Forelimb muscle (tissue), 1 donor: Measurements from ENCODE around the gene TADA2A. TPM values are rescaled to one million over a fixed set of nuclear protein-coding genes. Genes with fewer than 3 reads are reported as not detected.

Experiments used
- DNase-seq: peaks from one replicate; pipeline ENCODE4 v3.0.0-alpha.2; 2013; ENCODE audit warnings: low read depth
- polyA plus RNA-seq: library from polyadenylated mRNA; unstranded; fragments of 120-200 nt; gene quantifications from one replicate; pipeline ENCODE4 v1.2.1, GENCODE V29; 2013; ENCODE audit not compliant: insufficient read length

TADA2A gene
- polyA plus RNA-seq, 1 donor = 23.2 TPM

DNA sequence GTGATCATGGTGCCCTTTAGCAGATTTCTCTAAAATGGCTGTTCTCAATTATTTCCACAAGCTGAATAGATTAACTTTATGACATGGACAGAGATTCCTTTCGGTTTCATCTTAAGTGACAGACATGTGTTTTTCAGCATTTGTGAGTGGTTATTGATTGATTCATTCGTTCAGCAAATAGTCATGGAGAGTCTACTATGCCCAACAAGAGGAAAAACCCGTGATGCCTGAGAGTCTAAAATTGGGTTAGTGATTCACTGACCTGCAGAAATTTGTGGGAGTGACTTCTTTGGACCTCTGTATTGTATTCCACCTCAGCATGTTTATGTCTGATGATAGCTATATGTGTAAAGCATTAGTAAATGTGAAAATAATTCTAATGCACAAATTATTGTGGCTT, 55.0 kb downstream of the TADA2A start:
- no peak for DNase-seq

DNA sequence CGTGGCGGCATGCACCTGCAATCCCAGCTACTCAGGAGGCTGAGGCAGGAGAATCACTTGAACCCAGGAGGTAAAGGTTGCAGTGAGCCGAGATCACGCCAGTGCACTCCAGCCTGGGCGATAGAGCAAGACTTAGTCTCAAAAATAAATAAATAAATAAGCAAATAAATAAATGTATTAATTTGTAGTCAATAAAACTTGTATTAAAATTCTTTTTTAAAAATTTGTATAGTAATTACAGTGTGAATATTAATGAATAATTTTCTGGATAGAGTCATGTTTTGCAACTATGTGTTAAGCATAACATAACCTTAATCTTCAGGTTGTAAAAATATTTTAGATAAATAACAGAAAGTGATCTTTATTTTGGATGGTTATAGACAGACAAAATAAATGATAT, 55.8 kb downstream of the TADA2A start:
- no peak for DNase-seq

DNA sequence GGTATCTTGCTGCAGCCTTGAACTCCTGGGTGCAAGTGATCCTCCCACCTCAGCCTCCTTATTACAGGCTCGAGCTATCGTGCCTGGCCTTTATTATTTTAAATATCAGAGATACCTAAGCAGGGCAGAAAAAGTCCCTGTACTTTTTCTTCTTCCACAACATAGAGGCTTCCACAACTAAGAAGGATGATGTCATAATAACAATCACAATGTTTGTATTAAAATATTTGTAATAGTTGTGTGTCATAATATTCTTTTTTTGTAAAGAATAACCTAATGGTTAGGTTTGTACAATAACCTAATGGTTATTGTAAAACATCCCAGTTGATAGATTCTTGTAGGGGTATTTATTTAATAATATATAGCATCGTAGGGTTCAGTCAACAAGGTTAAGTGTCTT, 56.4 kb downstream of the TADA2A start:
- DNase-seq = no peak

- no peak for DNase-seq
Observed at GRCh38 chr17:37465069-37465616, 58.5 kb downstream of the TADA2A start.

- DNase-seq = no peak
Observed at GRCh38 chr17:37466471-37466870, 59.8 kb downstream of the TADA2A start.

DNA sequence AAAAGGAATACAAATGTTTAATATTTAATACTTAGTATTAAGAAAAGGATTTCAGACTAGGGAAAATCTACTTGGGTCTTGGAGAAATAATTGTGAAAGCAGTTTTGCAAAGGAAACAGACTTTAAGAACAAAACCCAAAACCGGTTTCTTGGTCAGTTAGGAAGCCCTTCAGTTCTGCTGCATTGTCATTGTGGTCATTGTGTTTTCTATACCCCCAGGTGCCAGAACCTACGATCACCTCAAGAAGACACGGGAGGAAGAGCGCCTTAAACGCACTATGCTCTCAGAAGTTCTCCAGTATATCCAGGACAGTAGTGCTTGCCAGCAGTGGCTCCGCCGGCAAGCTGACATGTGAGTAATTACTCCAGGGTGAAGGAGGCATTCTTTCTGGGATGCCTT, 63.5 kb downstream of the TADA2A start:
- DNase-seq = no peak

DNA sequence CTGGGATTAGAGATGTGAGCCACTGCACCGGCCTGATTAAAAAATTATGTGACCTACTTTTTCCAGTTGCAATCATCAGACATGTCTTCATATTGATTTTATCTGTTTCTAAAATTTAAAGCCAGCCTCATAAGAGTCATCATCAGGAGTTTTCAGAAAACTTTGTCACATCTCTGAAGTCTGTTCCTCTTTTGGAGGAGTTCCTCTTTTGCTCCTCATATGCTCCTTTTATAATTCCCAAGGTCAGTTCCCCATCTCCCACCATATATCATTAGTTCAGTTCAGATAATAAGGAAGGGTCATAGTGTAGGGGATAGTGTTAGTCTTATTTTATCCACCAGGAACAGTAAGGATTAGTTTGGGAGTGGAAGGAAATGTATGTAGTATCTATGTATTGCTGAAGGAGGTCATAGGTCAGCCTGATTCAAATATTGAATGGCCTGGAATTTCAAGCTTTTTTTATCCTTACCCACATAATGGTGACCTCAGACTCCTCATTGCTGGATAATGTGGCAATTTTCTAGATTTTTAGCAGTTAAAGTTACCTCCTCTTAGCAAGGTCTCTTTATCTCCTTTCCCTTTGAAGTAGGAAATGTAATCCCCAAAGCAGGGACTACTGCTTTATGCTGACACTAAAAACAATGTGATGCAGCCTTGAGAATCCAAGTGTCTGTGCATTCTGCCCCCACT, 69.2 kb downstream of the TADA2A start:
- DNase-seq = no peak

DNA sequence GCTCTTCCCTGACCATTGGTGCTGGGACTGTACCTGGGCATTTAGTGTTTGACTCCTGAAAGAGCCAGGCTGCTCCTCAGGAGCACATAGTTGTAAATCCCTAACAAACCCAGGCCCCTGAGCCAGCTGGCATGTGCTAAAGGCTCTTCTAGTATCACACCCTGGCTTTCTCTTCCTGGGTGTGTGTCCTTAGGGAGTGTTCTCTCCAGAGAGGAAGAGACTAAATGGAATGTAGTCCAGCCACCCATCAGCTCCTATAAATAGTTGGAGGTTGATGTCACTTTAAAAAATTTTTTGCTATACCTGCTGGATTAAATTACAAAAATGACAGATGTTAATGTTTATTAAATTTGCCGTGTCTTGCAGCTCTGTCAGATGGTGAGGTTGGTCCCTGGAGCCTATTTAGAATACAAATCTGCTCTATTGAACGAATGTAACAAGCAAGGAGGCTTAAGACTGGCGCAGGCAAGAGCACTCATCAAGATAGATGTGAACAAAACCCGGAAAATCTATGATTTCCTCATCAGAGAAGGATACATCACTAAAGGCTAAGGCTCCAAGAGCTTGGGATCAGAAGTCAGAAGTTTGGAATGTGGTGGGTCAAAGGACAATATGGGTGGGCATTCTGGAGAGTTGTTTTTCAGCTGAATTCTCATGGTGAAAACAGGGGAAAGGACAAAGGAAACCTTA, 69.9 kb downstream of the TADA2A start:
- DNase-seq = no peak

DNA sequence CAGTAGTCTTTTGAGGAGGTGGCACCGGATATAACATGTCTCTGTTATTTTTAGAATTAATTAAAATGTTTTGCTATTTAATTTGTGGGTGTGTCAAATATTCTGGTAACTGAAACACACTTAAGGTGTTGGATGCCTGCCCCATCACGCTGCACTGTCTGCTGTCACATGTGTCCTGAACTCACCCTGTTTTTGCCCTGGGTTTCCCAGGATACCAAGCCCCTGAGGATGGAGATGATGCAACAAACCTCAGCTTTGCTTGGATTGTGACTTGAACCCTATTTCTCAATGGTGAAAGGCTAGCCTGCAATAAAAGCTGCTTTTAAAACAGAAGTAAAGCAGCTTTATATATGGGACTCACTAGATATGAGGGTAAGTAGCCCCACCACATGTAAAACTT, 71.5 kb downstream of the TADA2A start:
- no peak for DNase-seq

- DNase-seq = no peak
Observed at GRCh38 chr17:37479025-37479424, 72.3 kb downstream of the TADA2A start.

GRCh38 chr17:37480427-37480826, 73.7 kb downstream of the TADA2A start:
- no peak for DNase-seq

- no peak for DNase-seq
Observed at GRCh38 chr17:37481001-37481665, 74.4 kb downstream of the TADA2A start.

DNA sequence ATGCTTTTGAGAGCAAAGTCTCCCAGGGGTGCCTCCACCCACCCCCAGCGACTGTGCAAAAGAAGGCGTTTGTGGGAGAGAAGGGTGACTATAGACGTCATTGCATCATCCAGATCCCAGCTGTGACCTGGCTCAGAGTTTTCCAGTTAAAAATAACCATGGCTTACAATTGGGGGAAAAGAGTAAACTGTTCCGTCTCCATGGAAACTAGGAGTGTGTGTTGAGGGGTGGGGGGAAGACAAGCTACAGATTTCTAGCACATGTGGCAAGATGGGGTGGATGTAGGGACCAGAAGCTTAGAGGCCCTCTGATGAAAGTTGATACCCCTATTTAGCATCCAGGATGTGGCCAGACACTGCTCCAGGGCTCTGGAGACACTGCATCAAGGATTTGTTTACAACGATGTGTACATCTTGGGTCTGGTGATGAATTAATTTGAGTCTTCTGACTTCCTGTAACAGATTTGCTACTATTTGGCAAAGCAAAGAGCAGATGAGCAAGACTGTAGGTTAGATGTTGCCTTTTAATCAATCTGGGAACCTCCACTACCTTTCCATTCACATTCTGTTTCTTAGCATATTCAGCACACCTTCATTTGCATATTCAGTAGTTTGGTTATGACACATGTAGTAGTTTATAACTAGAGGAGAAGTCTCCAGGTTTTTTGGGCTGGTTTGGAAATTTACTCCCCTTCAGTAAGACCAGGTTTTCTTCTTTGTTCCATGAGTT, 76.8 kb downstream of the TADA2A start:
- no peak for DNase-seq

DNA sequence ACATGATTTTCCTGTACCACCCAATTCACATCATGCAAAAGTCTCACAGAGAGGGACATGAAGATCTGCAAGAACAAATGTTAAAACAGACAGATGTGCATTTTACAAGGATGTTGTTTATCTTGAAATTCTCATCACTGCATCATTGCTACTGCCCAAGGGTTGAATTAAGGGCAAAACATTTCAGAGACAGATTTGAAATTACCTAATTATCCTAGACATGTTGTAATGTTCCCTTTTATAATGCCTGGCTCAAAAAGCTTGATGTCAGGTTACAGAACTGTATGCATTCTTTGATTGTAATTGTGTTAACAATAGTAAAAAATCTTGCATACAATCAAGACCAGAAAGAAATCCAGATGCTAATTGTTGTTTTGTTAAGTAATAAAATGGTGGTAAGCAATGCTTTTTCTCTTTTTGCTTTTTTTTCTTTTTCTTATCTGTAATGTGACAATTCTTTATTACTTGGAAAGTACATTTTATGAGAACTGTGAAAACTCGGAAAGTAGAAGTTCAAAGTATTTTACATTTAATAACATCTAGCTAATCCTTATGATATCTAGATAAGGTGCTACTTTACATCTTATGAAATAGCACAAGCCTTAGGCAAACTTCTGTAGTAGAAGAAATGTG, 79.4 kb downstream of the TADA2A start:
- DNase-seq = no peak

DNA sequence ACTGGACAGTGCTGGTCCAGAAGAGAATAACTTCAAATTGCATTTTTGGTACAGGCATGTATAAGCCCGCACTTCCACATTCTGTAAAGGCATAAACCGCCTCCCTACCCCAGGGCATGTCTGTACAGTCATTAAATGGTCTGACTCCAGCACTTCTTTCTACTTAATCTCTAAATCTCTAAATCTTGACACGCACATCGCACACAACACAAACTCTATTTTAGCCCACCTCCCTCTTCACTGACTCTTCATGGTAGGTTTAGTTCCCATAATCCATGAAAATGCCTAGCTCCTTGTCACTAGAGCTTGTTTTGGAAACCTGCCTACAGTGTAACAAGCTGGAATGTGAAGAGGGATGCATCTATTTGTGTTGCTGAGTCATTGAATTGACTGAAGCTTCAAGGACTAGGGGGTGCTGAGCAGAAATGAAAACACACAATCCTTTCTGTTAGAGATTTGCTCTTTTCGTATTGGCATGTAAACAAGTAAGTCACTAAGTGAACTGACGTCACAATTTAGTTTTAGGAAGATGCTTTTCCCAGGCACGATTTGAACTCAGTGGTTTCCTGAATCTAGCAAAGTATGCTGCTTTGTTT, 81.4 kb downstream of the TADA2A start:
- no peak for DNase-seq

DNA sequence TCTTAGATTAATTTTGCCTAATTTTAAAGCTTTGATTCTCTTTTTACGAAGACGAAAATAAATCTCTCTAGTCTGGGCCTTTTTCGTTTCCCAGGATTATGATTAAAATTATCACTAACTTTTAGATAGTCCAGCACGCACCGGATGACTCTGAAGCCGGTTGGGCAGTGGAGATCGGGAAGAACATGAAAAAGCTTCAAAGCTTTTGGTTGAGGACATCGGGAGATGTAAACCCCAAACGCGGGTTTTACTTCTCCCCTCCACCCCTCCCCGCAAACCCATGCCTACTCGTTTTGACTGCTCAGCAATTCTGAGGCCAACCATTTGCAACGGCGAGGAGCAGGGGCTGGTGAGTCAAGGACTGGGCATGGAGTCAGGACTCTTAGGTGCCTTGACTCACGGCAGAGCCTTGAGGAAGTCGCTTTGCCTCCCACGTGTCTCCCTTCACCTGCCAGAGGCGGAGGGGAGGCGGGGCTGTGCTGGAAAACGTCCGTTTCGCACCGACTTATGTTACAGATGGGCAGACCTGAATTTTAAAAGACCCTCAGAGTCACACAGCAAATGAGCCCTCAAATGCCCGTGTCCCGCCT, 82.0 kb downstream of the TADA2A start:
- DNase-seq = no peak

DNA sequence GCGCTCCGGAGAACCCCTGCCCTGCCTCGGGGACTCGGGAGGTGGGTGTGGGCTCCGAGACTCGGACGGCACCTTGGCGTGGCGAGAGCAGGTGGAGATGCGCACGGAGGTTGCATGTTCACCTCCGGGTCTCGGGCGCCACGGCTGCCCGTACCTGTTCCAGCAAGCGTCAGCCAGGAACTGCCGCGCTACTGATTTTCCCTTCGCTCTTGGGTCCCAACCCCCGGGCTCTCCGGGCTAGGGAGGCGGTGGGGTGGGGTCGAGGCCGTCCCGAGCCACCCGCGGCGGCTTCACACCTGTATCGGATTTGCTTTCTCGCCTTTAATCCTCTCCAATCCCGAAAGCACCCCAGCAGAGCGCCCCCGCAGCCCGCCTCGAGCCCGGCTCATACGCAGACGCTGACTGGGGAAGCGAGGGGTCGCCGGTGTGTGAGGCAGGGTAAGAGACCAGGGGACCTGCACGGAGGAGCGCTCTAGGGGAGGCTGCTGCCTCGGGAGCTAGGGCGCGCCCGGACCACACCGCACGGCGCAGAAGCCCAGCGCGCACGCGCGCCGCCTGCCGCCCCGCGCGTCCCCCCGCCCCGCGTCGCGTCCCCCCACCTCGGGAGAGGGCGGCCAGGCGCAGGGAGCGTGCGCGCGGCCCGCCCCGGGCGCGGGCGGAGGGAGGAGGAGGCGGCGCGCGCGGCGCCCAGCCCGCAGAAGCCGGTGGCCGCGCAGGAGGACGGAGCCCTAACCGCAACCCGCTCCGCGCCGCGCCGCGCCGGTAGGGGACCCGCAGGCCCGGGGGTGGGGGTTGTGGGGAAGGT, 82.7 kb downstream of the TADA2A start, which contains the start of gene DUSP14:
TSS of gene DUSP14 (plus strand) at position 695 of the 805 bp plus-strand sequence. CDS start 22,382 bp downstream, outside the sequence.
- DNase-seq = peak; percentile 70

DNA sequence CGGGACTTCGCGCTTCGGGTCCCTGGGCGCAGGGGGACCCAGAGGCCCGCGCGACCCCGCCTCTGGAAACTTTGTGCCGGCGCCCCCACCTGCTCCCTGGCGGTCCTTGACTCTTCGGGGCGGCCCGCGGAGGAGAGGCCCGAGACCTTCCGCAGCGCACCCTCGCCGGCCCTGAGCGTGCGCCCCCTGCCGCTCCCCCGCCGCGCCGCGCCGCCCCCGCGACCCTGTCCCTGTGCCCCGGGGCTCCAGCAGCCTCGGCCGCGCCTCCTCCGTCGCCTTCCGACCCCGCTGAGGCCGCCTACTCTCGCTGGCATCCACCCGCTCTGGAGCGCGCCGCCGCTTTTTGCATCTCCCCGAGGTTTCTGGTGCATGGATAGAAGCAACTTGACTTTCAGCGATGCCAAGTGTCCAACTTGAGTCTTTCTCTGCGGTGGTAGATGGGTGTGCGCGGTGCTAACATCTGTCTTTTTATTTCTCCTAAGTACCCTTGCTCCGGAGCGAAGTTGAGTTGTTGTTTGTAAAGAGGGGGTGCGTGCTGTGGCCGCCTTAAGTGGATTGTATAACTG, 83.4 kb downstream of the TADA2A start:
- no peak for DNase-seq
